Activated gamma-delta T cell treated with anti-CD3 and anti-CD28 coated beads, Interleukin-2, amount 50 U/mL, for 16 hours (primary cell): ENCODE measurements around the gene CDK14.

Experiments used
- DNase-seq: peaks from one replicate; pipeline ENCODE4 v3.0.0-alpha.2; 2020; ENCODE audit warnings: low read depth

Gene CDK14

GRCh38 chr7:90842430-90842788, 246.3 kb downstream of the CDK14 start:
- no peak for DNase-seq

GRCh38 chr7:90843472-90843871, 247.4 kb downstream of the CDK14 start:
- no peak for DNase-seq

GRCh38 chr7:90844421-90844820, 248.3 kb downstream of the CDK14 start:
- no peak for DNase-seq

- no peak for DNase-seq
These were observed 250.1 kb downstream of the CDK14 start for GRCh38 chr7:90846192-90846591.

GRCh38 chr7:90850066-90850465, 253.9 kb downstream of the CDK14 start:
- DNase-seq = no peak

GRCh38 chr7:90850471-90850870, 254.3 kb downstream of the CDK14 start:
- no peak for DNase-seq

GRCh38 chr7:90853205-90853604, 257.1 kb downstream of the CDK14 start:
- DNase-seq = no peak

- no peak for DNase-seq
These were observed 260.4 kb downstream of the CDK14 start for GRCh38 chr7:90856351-90857070.

GRCh38 chr7:90857603-90858002, 261.5 kb downstream of the CDK14 start:
- no peak for DNase-seq

- no peak for DNase-seq
These were observed 262.4 kb downstream of the CDK14 start for GRCh38 chr7:90858546-90858945.

- no peak for DNase-seq
These were observed 263.4 kb downstream of the CDK14 start for GRCh38 chr7:90859521-90859920.

- DNase-seq = no peak
These were observed 268.0 kb downstream of the CDK14 start for GRCh38 chr7:90864088-90864487.

GRCh38 chr7:90869335-90869734, 273.2 kb downstream of the CDK14 start:
- no peak for DNase-seq

GRCh38 chr7:90876701-90877100, 280.6 kb downstream of the CDK14 start:
- no peak for DNase-seq

GRCh38 chr7:90877201-90877600, 281.1 kb downstream of the CDK14 start:
- no peak for DNase-seq

GRCh38 chr7:90879924-90880323, 283.8 kb downstream of the CDK14 start:
- no peak for DNase-seq

GRCh38 chr7:90886416-90886815, 290.3 kb downstream of the CDK14 start:
- no peak for DNase-seq

- DNase-seq = no peak
These were observed 293.1 kb downstream of the CDK14 start for GRCh38 chr7:90889210-90889609.

- DNase-seq = no peak
These were observed 293.5 kb downstream of the CDK14 start for GRCh38 chr7:90889644-90890043.

- no peak for DNase-seq
These were observed 295.4 kb downstream of the CDK14 start for GRCh38 chr7:90891529-90891928.

GRCh38 chr7:90892213-90892612, 296.1 kb downstream of the CDK14 start:
- DNase-seq = no peak

GRCh38 chr7:90894122-90894521, 298.0 kb downstream of the CDK14 start:
- no peak for DNase-seq

- DNase-seq = no peak
These were observed 300.3 kb downstream of the CDK14 start for GRCh38 chr7:90896458-90896857.

- DNase-seq = no peak
These were observed 301.9 kb downstream of the CDK14 start for GRCh38 chr7:90897961-90898469.
